IMR-90 (cell line): ENCODE data around the gene GNAZ. TPM values are rescaled to one million over a fixed set of nuclear protein-coding genes. Genes with fewer than 3 reads are reported as not detected.

ENCODE experiments used
- ATAC-seq: fragments of 200-7000 bp; cut with Tn5 transposase; 2 replicates; pipeline ENCODE4 v1.9.1; 2020; ENCODE audit warnings: low read depth, mild to moderate bottlenecking, moderate library complexity
- BruUV-seq: library from RNA; stranded (reverse); fragments of 400-500 nt; replicated peaks from 2 replicates; lab custom pipeline; 2021; lab: Mats Ljungman, UMichigan
- CTCF ChIA-PET: fragments of 300-600 bp; formaldehyde crosslinking; extraction: SDS; loops from one replicate; lab custom pipeline; 2021; ENCODE audit warnings: antibody characterized with exemption; lab: Yijun Ruan, JAX
- POLR2A ChIA-PET: fragments of 300-600 bp; sonication (Branson Sonifier 250); formaldehyde crosslinking; loops from one replicate; lab custom pipeline; 2022; ENCODE audit warnings: antibody characterized with exemption; ENCODE audit not compliant: unreplicated experiment; lab: Charles Lee
- DNase-seq: peaks from one replicate; pipeline ENCODE4 v3.0.0; 2013
- H2AFZ ChIP-seq: replicated peaks from 2 replicates; pipeline ENCODE3; 2013; ENCODE audit warnings: low read length, mild to moderate bottlenecking; ENCODE audit not compliant: poor library complexity
- H2AK5ac ChIP-seq: 2 replicates; pipeline ENCODE4 v1.6.1; 2013; ENCODE audit warnings: low read depth, low read length, inconsistent platforms
- H2AK9ac ChIP-seq: replicated peaks from 2 replicates; pipeline ENCODE3; 2013; ENCODE audit warnings: mild to moderate bottlenecking, low read depth, low read length, moderate library complexity; ENCODE audit not compliant: poor library complexity
- H2BK120ac ChIP-seq: 2 replicates; pipeline ENCODE4 v1.6.1; 2013; ENCODE audit warnings: low read depth, low read length, inconsistent platforms
- H2BK15ac ChIP-seq: 3 replicates; pipeline ENCODE4 v1.6.1; 2013; ENCODE audit warnings: low read depth, low read length, inconsistent platforms
- H2BK20ac ChIP-seq: 2 replicates; pipeline ENCODE4 v1.6.1; 2013; ENCODE audit warnings: low read depth, mild to moderate bottlenecking, inconsistent platforms, low read length, moderate library complexity
- H2BK5ac ChIP-seq: 2 replicates; pipeline ENCODE4 v1.6.1; 2013; ENCODE audit warnings: mild to moderate bottlenecking, low read depth, low read length, inconsistent platforms; ENCODE audit not compliant: poor library complexity, severe bottlenecking
- H3K14ac ChIP-seq: replicated peaks from 2 replicates; pipeline ENCODE4 v1.6.1; 2013; ENCODE audit warnings: low read depth, low read length, inconsistent platforms
- H3K18ac ChIP-seq: 2 replicates; pipeline ENCODE4 v1.6.1; 2013; ENCODE audit warnings: low read depth, low read length, control low read depth
- H3K23ac ChIP-seq: 2 replicates; pipeline ENCODE4 v1.6.1; 2013; ENCODE audit warnings: low read depth, low read length, inconsistent platforms
- H3K27ac ChIP-seq: 2 replicates; pipeline ENCODE4 v1.5.1; 2013; ENCODE audit warnings: mild to moderate bottlenecking, control low read depth, low read length; ENCODE audit not compliant: insufficient read depth
- H3K27me3 ChIP-seq: 2 replicates; pipeline ENCODE4 v1.6.1; 2013; ENCODE audit warnings: low read length; ENCODE audit not compliant: control insufficient read depth, insufficient read depth
- H3K36me3 ChIP-seq: 2 replicates; pipeline ENCODE4 v1.6.1; 2013; ENCODE audit warnings: low read length, mixed read lengths; ENCODE audit not compliant: control insufficient read depth, insufficient read depth
- H3K4ac ChIP-seq: 2 replicates; pipeline ENCODE4 v1.6.1; 2013; ENCODE audit warnings: low read depth, low read length, inconsistent platforms
- H3K4me1 ChIP-seq: 2 replicates; pipeline ENCODE4 v1.6.1; 2013; ENCODE audit warnings: low read length, mixed read lengths; ENCODE audit not compliant: control insufficient read depth, insufficient read depth
- H3K4me2 ChIP-seq: 2 replicates; pipeline ENCODE4 v1.6.1; 2013; ENCODE audit warnings: low read depth, mild to moderate bottlenecking, control low read depth, low read length, moderate library complexity
- H3K4me3 ChIP-seq: 2 replicates; pipeline ENCODE4 v1.5.1; 2013; ENCODE audit warnings: low read depth, mild to moderate bottlenecking, control low read depth, low read length, moderate library complexity; ENCODE audit not compliant: insufficient read depth
- H3K56ac ChIP-seq: 2 replicates; pipeline ENCODE4 v1.6.1; 2013; ENCODE audit warnings: low read length, inconsistent platforms; ENCODE audit not compliant: insufficient read depth; ENCODE audit errors: extremely low read depth
- H3K79me1 ChIP-seq, 2 experiments: 2 replicates each; pipeline ENCODE4 v1.6.1; 2013; ENCODE audit warnings: low read length in 2 of 2, inconsistent platforms in 1 of 2, low read depth in 1 of 2
- H3K9ac ChIP-seq: 2 replicates; pipeline ENCODE4 v1.6.1; 2013; ENCODE audit warnings: low read depth, low read length, control low read depth
- H3K9me1 ChIP-seq: 2 replicates; pipeline ENCODE4 v1.6.1; 2013; ENCODE audit warnings: low read length, inconsistent platforms; ENCODE audit not compliant: insufficient read depth
- H3K9me3 ChIP-seq: 2 replicates; pipeline ENCODE4 v1.6.1; 2013; ENCODE audit warnings: low read length; ENCODE audit not compliant: control insufficient read depth, insufficient read depth
- H4K20me1 ChIP-seq: 2 replicates; pipeline ENCODE4 v1.6.1; 2013; ENCODE audit warnings: low read length, inconsistent platforms; ENCODE audit not compliant: insufficient read depth
- H4K5ac ChIP-seq: 2 replicates; pipeline ENCODE4 v1.6.1; 2013; ENCODE audit warnings: mild to moderate bottlenecking, low read depth, low read length, control low read depth
- H4K8ac ChIP-seq, 2 experiments: 2 replicates each; pipeline ENCODE4 v1.6.1; 2013; ENCODE audit warnings: low read depth in 2 of 2, low read length in 2 of 2, control low read depth in 1 of 2, inconsistent platforms in 1 of 2
- H4K91ac ChIP-seq: 2 replicates; pipeline ENCODE4 v1.6.1; 2013; ENCODE audit warnings: low read depth, low read length, inconsistent platforms; ENCODE audit not compliant: insufficient read depth
- BHLHE40 ChIP-seq: fragments of 150-350 bp; IDR thresholded peaks from 2 replicates; pipeline ENCODE4 v1.6.1; 2016; ENCODE audit warnings: mild to moderate bottlenecking, low read depth, low read length
- CEBPB ChIP-seq: IDR thresholded peaks from 2 replicates; pipeline ENCODE4 v1.6.1; 2012; ENCODE audit warnings: low read depth, low read length, improper control_type of control experiment
- CHD1 ChIP-seq: IDR thresholded peaks from 2 replicates; pipeline ENCODE4 v1.6.1; 2012; ENCODE audit warnings: low read depth, low read length, improper control_type of control experiment
- CTCF ChIP-seq: conservative IDR thresholded peaks from 2 replicates; pipeline ENCODE4 v1.5.1; 2012; ENCODE audit warnings: mild to moderate bottlenecking, low read depth, low read length, improper control_type of control experiment
- FOS ChIP-seq: fragments of 150-350 bp; IDR thresholded peaks from 2 replicates; pipeline ENCODE4 v1.6.1; 2016; ENCODE audit warnings: low read depth, low read length
- NFE2L2 ChIP-seq: fragments of 150-350 bp; IDR thresholded peaks from 2 replicates; pipeline ENCODE4 v1.6.1; 2016; ENCODE audit warnings: low read depth, mild to moderate bottlenecking, low read length
- RAD21 ChIP-seq: IDR thresholded peaks from 2 replicates; pipeline ENCODE4 v1.6.1; 2012; ENCODE audit warnings: low read length, improper control_type of control experiment
- RFX5 ChIP-seq: IDR thresholded peaks from 2 replicates; pipeline ENCODE4 v1.8.0; 2012; ENCODE audit warnings: low read depth, mild to moderate bottlenecking, low read length, moderate library complexity
- WGBS, 2 experiments: methylation state at CpG; one replicate each; pipeline versions ENCODE4 v1.1.5 to v1.1.7; 2013; ENCODE audit warnings: missing lambda C conversion rate in 2 of 2; ENCODE audit not compliant: insufficient read length in 1 of 2; ENCODE audit errors: extremely low coverage in 2 of 2; 5-methylcytosine and 5-hydroxymethylcytosine counted together
- dilution Hi-C: fragments of 300-500 bp; cut with HindIII; formaldehyde crosslinking; loops from one replicate; pipeline ENCODE4 v1.14.3; 2018; ENCODE audit warnings: low sequenced_read_pairs; ENCODE audit not compliant: unreplicated experiment
- in situ Hi-C: fragments of 300-500 bp; cut with MboI; formaldehyde crosslinking; loops from 3 replicates; pipeline ENCODE4 v1.14.3; 2019; ENCODE audit warnings: low sequenced_read_pairs, inconsistent platforms, mixed read lengths
- intact Hi-C: fragments of 100-400 bp; cut with micrococcal nuclease; formaldehyde crosslinking; loops from 2 replicates; pipeline ENCODE4 v1.10.0; 2022
- polyA plus RNA-seq, 3 experiments: library from polyadenylated mRNA; depleted of rRNA; stranded (reverse); fragments of >200 nt; gene quantifications; 2 replicates each; pipeline ENCODE4 v1.2.3, GENCODE V29; 2012; ENCODE audit warnings: low replicate concordance in 1 of 3
- total RNA-seq: library from RNA; depleted of rRNA; stranded (reverse); fragments of >200 nt; gene quantifications from 2 replicates; pipeline ENCODE4 v1.2.3, GENCODE V29; 2012
- TF ChIP-seq, protein P1 (sequence below): fragments of 150-350 bp; IDR thresholded peaks from 2 replicates; pipeline ENCODE4 v1.6.1; 2016; ENCODE audit warnings: low read depth, mild to moderate bottlenecking, low read length, moderate library complexity, borderline replicate concordance

The GNAZ gene
- total and polyA plus RNA-seq, 2 of the 4 experiments (the other 2 are of a cell fraction), result 1.5 to 2.5 TPM

DNA sequence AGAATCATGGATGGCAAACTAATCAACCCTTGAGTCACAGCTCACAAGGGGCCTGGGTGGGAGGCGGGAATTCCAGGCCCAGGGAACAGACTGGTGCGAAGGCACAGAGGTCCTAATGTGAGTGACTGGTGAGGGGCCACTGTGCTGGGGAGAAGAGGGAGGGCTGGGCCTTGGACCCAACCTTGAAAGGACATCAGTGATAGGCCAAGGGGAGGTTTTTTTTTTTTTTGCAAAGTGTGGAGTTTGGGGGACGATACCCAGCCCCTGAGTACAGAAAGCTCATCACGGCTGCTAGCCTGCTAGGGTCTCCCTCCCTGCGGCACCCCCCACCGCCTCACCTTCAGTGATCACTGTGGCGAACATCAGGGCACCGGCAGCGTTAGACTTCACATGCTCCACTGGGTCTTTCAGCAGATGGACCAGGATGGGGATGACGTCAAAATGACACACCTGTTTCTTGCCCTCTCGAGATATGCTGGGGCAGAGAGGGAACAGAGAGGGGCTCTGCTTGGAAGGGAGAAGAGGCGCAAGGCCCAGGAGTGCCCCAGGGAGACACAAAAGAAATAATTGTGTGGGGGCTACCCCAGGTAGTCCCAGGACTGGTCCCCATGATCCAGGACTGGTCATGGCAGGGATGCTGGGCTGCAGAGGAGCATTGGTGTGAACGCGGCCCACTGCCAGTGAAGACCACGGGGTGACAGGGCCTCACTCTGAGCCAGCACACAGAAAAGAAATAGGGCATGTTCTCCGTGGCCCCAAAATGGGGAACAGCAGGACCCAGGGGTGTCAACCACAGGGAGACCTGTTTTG lies 8.6 kb upstream of the GNAZ start:
- ATAC-seq, result no peak
- BruUV-seq, result no TSS peak
- Histone ChIP-seq H3K4me2 (no peak overlapping the region), H2AK9ac (no peak overlapping the region), H3K56ac (no peak overlapping the region), H3K4me1 (no peaks in the 10 kb centered on the region), H2BK120ac (no peak overlapping the region), H2AFZ (no peak overlapping the region), H2BK5ac (no peak overlapping the region), H3K9ac (no peak overlapping the region), H3K27ac (no peak overlapping the region), H3K4me3 (no peak overlapping the region), H4K5ac (no peak overlapping the region), H3K27me3 (peaks cover 11% of the 10 kb centered on the region; the same call in 1 of the 2 replicates), H4K91ac (no peak overlapping the region), H3K14ac (no peak overlapping the region), H3K9me1 (no peaks in the 10 kb centered on the region), H3K23ac (no peak overlapping the region), H3K79me1 (no peaks in the 10 kb centered on the region), H3K4ac (no peak overlapping the region), H3K18ac (no peak overlapping the region), H2BK20ac (no peak overlapping the region), H4K20me1 (no peaks in the 10 kb centered on the region), H4K8ac (no peak overlapping the region), H2AK5ac (no peak overlapping the region), H2BK15ac (no peak overlapping the region), H3K36me3 (no peaks in the 10 kb centered on the region), H3K9me3 (no peaks in the 10 kb centered on the region)
- CTCF ChIA-PET, result no interaction called here
- no peak for DNase-seq
- WGBS, 2 experiments, result 61% methylated on average over 4 of the region's 16 CpGs; no CpG with 5 or more reads in 1 of the 2 experiments
- intact Hi-C loops, result no loop called here
- in situ Hi-C loops, result no loop called here
- TF ChIP-seq CEBPB (no peak), CTCF (no peak), BHLHE40 (no peak), NFE2L2 (no peak), CHD1 (no peak), RAD21 (no peak), FOS (no peak), RFX5 (no peak)
- TF ChIP-seq, protein P1, sequence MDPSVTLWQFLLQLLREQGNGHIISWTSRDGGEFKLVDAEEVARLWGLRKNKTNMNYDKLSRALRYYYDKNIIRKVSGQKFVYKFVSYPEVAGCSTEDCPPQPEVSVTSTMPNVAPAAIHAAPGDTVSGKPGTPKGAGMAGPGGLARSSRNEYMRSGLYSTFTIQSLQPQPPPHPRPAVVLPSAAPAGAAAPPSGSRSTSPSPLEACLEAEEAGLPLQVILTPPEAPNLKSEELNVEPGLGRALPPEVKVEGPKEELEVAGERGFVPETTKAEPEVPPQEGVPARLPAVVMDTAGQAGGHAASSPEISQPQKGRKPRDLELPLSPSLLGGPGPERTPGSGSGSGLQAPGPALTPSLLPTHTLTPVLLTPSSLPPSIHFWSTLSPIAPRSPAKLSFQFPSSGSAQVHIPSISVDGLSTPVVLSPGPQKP, result no peak
- dilution Hi-C loops, result no loop called here
- POLR2A ChIA-PET, result no interaction called here
